ENCODE results near the gene PFDN2.

DNA sequence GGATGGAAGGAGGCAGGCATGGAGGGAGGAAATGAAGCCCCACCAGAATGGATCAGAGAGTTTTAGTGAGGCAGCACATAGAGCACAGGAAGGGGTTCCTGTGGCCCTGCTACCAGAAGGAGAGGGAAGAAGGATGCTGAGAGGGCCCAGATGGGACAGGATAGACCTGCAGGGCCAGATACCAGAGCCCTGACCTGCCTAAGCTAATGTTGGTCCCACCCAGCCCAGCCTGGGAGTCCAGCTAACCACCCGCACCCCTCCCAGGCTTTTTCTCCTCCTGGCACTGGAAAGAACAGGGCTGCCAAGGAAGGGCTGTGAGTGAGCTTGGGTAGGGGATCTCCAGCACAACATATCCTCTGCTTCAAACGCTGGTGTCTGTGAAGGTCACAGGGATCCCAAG is 35.4 kb downstream of the PFDN2 start:
- TF ChIP-seq, protein P1, sequence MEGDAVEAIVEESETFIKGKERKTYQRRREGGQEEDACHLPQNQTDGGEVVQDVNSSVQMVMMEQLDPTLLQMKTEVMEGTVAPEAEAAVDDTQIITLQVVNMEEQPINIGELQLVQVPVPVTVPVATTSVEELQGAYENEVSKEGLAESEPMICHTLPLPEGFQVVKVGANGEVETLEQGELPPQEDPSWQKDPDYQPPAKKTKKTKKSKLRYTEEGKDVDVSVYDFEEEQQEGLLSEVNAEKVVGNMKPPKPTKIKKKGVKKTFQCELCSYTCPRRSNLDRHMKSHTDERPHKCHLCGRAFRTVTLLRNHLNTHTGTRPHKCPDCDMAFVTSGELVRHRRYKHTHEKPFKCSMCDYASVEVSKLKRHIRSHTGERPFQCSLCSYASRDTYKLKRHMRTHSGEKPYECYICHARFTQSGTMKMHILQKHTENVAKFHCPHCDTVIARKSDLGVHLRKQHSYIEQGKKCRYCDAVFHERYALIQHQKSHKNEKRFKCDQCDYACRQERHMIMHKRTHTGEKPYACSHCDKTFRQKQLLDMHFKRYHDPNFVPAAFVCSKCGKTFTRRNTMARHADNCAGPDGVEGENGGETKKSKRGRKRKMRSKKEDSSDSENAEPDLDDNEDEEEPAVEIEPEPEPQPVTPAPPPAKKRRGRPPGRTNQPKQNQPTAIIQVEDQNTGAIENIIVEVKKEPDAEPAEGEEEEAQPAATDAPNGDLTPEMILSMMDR (IDR thresholded peaks at IDR 0.05), result no peak
- TF ChIP-seq POLR2A (IDR thresholded peaks at IDR 0.05) (no peak), EP300 (IDR thresholded peaks at IDR 0.05) (no peak)
